H1 (cell line): ENCODE measurements around the gene FASTKD1. TPM values are rescaled to one million over a fixed set of nuclear protein-coding genes. Genes with fewer than 3 reads are reported as not detected.

Source experiments
- CTCF ChIA-PET: fragments of 300-600 bp; sonication (Branson Sonifier 250); formaldehyde crosslinking; loops from one replicate; lab custom pipeline; 2021; ENCODE audit not compliant: partially characterized antibody; lab: Charles Lee
- POLR2A ChIA-PET: fragments of 300-600 bp; sonication (Branson Sonifier 250); formaldehyde crosslinking; loops from one replicate; lab custom pipeline; 2021; ENCODE audit warnings: inconsistent platforms; ENCODE audit not compliant: partially characterized antibody; lab: Charles Lee
- DNase-seq, 2 experiments: peaks; one replicate each; pipeline versions ENCODE4 v3.0.0 to v3.0.0-alpha.2; 2010 to 2022; ENCODE audit warnings: low spot score in 2 of 2, low read depth in 1 of 2, mixed read lengths in 1 of 2
- FAIRE-seq: peaks from 2 replicates; lab custom pipeline; 2011; peaks lifted over from hg19 to GRCh38; lab: Jason Lieb, UNC
- H2AFZ ChIP-seq: 2 replicates; pipeline ENCODE4 v1.8.1; 2012; ENCODE audit warnings: low read length, inconsistent platforms
- H2AK5ac ChIP-seq: 2 replicates; pipeline ENCODE4 v1.6.1; 2013; ENCODE audit warnings: low read depth, low read length
- H2BK120ac ChIP-seq: replicated peaks from 2 replicates; pipeline ENCODE3; 2013; ENCODE audit warnings: low read depth, low read length, inconsistent platforms
- H2BK12ac ChIP-seq: 2 replicates; pipeline ENCODE4 v1.6.1; 2013; ENCODE audit warnings: low read depth, low read length
- H2BK15ac ChIP-seq: 2 replicates; pipeline ENCODE4 v1.6.1; 2013; ENCODE audit warnings: low read length
- H2BK20ac ChIP-seq: 2 replicates; pipeline ENCODE4 v1.6.1; 2013; ENCODE audit warnings: low read length
- H2BK5ac ChIP-seq: 2 replicates; pipeline ENCODE4 v1.6.1; 2013; ENCODE audit warnings: low read depth, low read length
- H3K14ac ChIP-seq: 2 replicates; pipeline ENCODE4 v1.6.1; 2013; ENCODE audit warnings: inconsistent platforms; ENCODE audit not compliant: insufficient read length
- H3K18ac ChIP-seq: 2 replicates; pipeline ENCODE4 v1.6.1; 2013; ENCODE audit warnings: low read length; ENCODE audit errors: extremely low read depth
- H3K23ac ChIP-seq: 2 replicates; pipeline ENCODE4 v1.6.1; 2013; ENCODE audit warnings: inconsistent platforms; ENCODE audit not compliant: insufficient read length
- H3K23me2 ChIP-seq: 2 replicates; pipeline ENCODE4 v1.6.1; 2013; ENCODE audit warnings: low read depth, low read length
- H3K27ac ChIP-seq: 2 replicates; pipeline ENCODE4 v1.6.1; 2011; ENCODE audit warnings: low read depth, low read length, inconsistent platforms
- H3K27me3 ChIP-seq, 4 experiments: replicated peaks in 1 of 4; 1 replicate in 1 of 4; 2 replicates in 3 of 4; pipeline versions ENCODE4 v1.6.1 to v1.8.1; 2011 to 2013; ENCODE audit warnings: low read length in 3 of 4, mild to moderate bottlenecking in 3 of 4, inconsistent platforms in 2 of 4, mixed read lengths in 2 of 4, moderate library complexity in 1 of 4; ENCODE audit not compliant: control insufficient read depth in 3 of 4, insufficient read depth in 3 of 4; ENCODE audit errors: extremely low read depth in 1 of 4
- H3K36me3 ChIP-seq, 4 experiments: 2 replicates each; pipeline versions ENCODE4 v1.6.1 to v1.8.1; 2011 to 2013; ENCODE audit warnings: mild to moderate bottlenecking in 4 of 4, low read length in 3 of 4, moderate library complexity in 2 of 4, control low read depth in 1 of 4, inconsistent platforms in 1 of 4; ENCODE audit not compliant: insufficient read depth in 4 of 4, control insufficient read depth in 2 of 4
- H3K4ac ChIP-seq: replicated peaks from 2 replicates; pipeline ENCODE3; 2013; ENCODE audit warnings: low read length, low read depth, mixed read lengths, inconsistent platforms; ENCODE audit not compliant: insufficient read length
- H3K4me1 ChIP-seq, 4 experiments: replicated peaks in 1 of 4; 1 replicate in 1 of 4; 2 replicates in 3 of 4; pipeline versions ENCODE4 v1.6.1 to v1.8.1; 2011 to 2013; ENCODE audit warnings: low read length in 3 of 4, inconsistent platforms in 2 of 4, mixed read lengths in 1 of 4; ENCODE audit not compliant: insufficient read depth in 4 of 4, control insufficient read depth in 3 of 4
- H3K4me2 ChIP-seq, 2 experiments: 2 replicates each; pipeline versions ENCODE4 v1.6.1 to v1.8.1; 2011 to 2013; ENCODE audit warnings: low read depth in 2 of 2, low read length in 2 of 2, control low read depth in 1 of 2, inconsistent platforms in 1 of 2, mild to moderate bottlenecking in 1 of 2; ENCODE audit not compliant: insufficient read depth in 1 of 2
- H3K4me3 ChIP-seq, 4 experiments: fragments of 200-600, 300-600 bp in 1 of 4; sonication (generic), shearing (Covaris generic), sonication (Bioruptor Twin) in 1 of 4; 2 replicates each; pipeline versions ENCODE4 v1.5.1 to v1.8.1; 2011 to 2016; ENCODE audit warnings: low read length in 4 of 4, low read depth in 3 of 4, control low read depth in 2 of 4, inconsistent platforms in 2 of 4, mild to moderate bottlenecking in 2 of 4, mixed read lengths in 1 of 4, moderate library complexity in 1 of 4; ENCODE audit not compliant: insufficient read depth in 2 of 4; ENCODE audit errors: extremely low read depth in 1 of 4
- H3K56ac ChIP-seq: replicated peaks from 2 replicates; pipeline ENCODE3; 2013; ENCODE audit warnings: low read depth, mild to moderate bottlenecking, mixed read lengths, low read length, inconsistent platforms; ENCODE audit not compliant: insufficient read length
- H3K79me1 ChIP-seq: 2 replicates; pipeline ENCODE4 v1.6.1; 2013; ENCODE audit warnings: low read depth, low read length, control low read depth
- H3K79me2 ChIP-seq, 2 experiments: 2 replicates each; pipeline versions ENCODE4 v1.6.1 to v1.8.1; 2012 to 2013; ENCODE audit warnings: low read length in 2 of 2, mild to moderate bottlenecking in 2 of 2, inconsistent platforms in 1 of 2; ENCODE audit not compliant: insufficient read depth in 2 of 2, control insufficient read depth in 1 of 2
- H3K9ac ChIP-seq, 4 experiments: replicated peaks in 1 of 4; 1 replicate in 1 of 4; 2 replicates in 3 of 4; pipeline versions ENCODE4 v1.6.1 to v1.8.1; 2011 to 2013; ENCODE audit warnings: low read depth in 3 of 4, low read length in 3 of 4, control low read depth in 2 of 4, mild to moderate bottlenecking in 2 of 4, moderate library complexity in 2 of 4, inconsistent platforms in 1 of 4; ENCODE audit errors: extremely low read depth in 1 of 4
- H3K9me3 ChIP-seq, 2 experiments: 2 replicates each; pipeline versions ENCODE4 v1.6.1 to v1.8.1; 2012 to 2013; ENCODE audit warnings: mild to moderate bottlenecking in 2 of 2, moderate library complexity in 2 of 2, control low read depth in 1 of 2, inconsistent platforms in 1 of 2, low read depth in 1 of 2, low read length in 1 of 2, mixed read lengths in 1 of 2; ENCODE audit not compliant: insufficient read depth in 2 of 2
- H4K20me1 ChIP-seq, 2 experiments: replicated peaks in 1 of 2; 2 replicates each; pipeline versions ENCODE3 to v1.8.1; 2011 to 2013; ENCODE audit warnings: inconsistent platforms in 2 of 2, low read length in 2 of 2, mild to moderate bottlenecking in 1 of 2; ENCODE audit not compliant: insufficient read depth in 2 of 2, control insufficient read depth in 1 of 2
- H4K5ac ChIP-seq: 2 replicates; pipeline ENCODE4 v1.6.1; 2013; ENCODE audit warnings: low read length, low read depth, mixed read lengths, inconsistent platforms; ENCODE audit not compliant: insufficient read length
- H4K8ac ChIP-seq: 2 replicates; pipeline ENCODE4 v1.8.0; 2013; ENCODE audit warnings: mild to moderate bottlenecking, moderate library complexity, low read length, inconsistent platforms; ENCODE audit not compliant: insufficient read depth; ENCODE audit errors: extremely low read depth
- H4K91ac ChIP-seq: replicated peaks from 2 replicates; pipeline ENCODE3; 2013; ENCODE audit warnings: low read length, mixed read lengths, inconsistent platforms; ENCODE audit not compliant: insufficient read length
- ATF3 ChIP-seq: IDR thresholded peaks from 2 replicates; pipeline ENCODE4 v1.6.1; 2011; ENCODE audit warnings: low read depth, mild to moderate bottlenecking, low read length; ENCODE audit not compliant: insufficient read depth
- CTCF ChIP-seq, 3 experiments: IDR thresholded peaks; 1 replicate in 2 of 3; 2 replicates in 1 of 3; pipeline versions ENCODE4 v1.5.1 to v1.6.1; 2011; ENCODE audit warnings: low read length in 3 of 3, mild to moderate bottlenecking in 3 of 3, inconsistent platforms in 2 of 3, low read depth in 1 of 3, moderate library complexity in 1 of 3; ENCODE audit not compliant: insufficient read depth in 1 of 3; ENCODE audit errors: control extremely low read depth in 1 of 3
- FOSL1 ChIP-seq: IDR thresholded peaks from 2 replicates; pipeline ENCODE4 v1.6.1; 2011; ENCODE audit warnings: mild to moderate bottlenecking, low read depth, low read length, moderate library complexity; ENCODE audit not compliant: insufficient read depth
- JUND ChIP-seq: IDR thresholded peaks from 2 replicates; pipeline ENCODE4 v1.6.1; 2011; ENCODE audit warnings: mild to moderate bottlenecking, improper control_type of control experiment, low read length
- RAD21 ChIP-seq, 2 experiments: IDR thresholded peaks in 1 of 2; conservative IDR thresholded peaks in 1 of 2; 2 replicates each; pipeline ENCODE4 v1.6.1; 2011; ENCODE audit warnings: low read depth in 2 of 2, low read length in 2 of 2, improper control_type of control experiment in 1 of 2, inconsistent platforms in 1 of 2, mild to moderate bottlenecking in 1 of 2, moderate library complexity in 1 of 2
- SIN3A ChIP-seq, 2 experiments: IDR thresholded peaks in 1 of 2; conservative IDR thresholded peaks in 1 of 2; 2 replicates each; pipeline ENCODE4 v1.6.1; 2011 to 2012; ENCODE audit warnings: low read length in 2 of 2, improper control_type of control experiment in 1 of 2, low read depth in 1 of 2, mild to moderate bottlenecking in 1 of 2
- SP2 ChIP-seq: IDR thresholded peaks from 2 replicates; pipeline ENCODE4 v1.6.1; 2012; ENCODE audit warnings: mild to moderate bottlenecking, low read length, inconsistent platforms
- TCF12 ChIP-seq: IDR thresholded peaks from 2 replicates; pipeline ENCODE4 v1.6.1; 2011; ENCODE audit warnings: low read depth, mild to moderate bottlenecking, low read length
- USF2 ChIP-seq: IDR thresholded peaks from 2 replicates; pipeline ENCODE4 v1.6.1; 2011; ENCODE audit warnings: low read length, improper control_type of control experiment
- WGBS, 2 experiments: shearing (Covaris generic) in 1 of 2; methylation state at CpG; one replicate each; pipeline versions ENCODE4 v1.1.6 to v1.1.7; 2013 to 2015; ENCODE audit warnings: low lambda C conversion rate in 2 of 2, mixed read lengths in 2 of 2, inconsistent platforms in 1 of 2, low coverage in 1 of 2, missing lambda C conversion rate in 1 of 2; ENCODE audit not compliant: insufficient replicate concordance in 2 of 2, insufficient coverage in 1 of 2, insufficient read length in 1 of 2; ENCODE audit errors: extremely low coverage in 1 of 2, missing lambda C conversion rate in 1 of 2; 5-methylcytosine and 5-hydroxymethylcytosine counted together
- polyA plus RNA-seq, 7 experiments: library from polyadenylated mRNA; depleted of rRNA in 3 of 7; stranded (reverse) in 5 of 7; unstranded in 2 of 7; fragments of >200 nt in 5 of 7; fragments of 200-250 nt in 2 of 7; gene quantifications; 1 replicate in 5 of 7; 2 replicates in 1 of 7; 4 replicates in 1 of 7; pipeline versions ENCODE4 v1.2.1 to v1.2.3, GENCODE V29; 2011 to 2013; ENCODE audit warnings: missing spikeins in 2 of 7, mixed read lengths in 2 of 7
- total RNA-seq: library from RNA; stranded (reverse); fragmentation: NEBNext Ultra II Directional; extraction: Animal tissue kit (Norgen Biotek cat#: 25700); gene quantifications from 2 replicates; pipeline ENCODE4 v1.2.1, GENCODE V29; 2021

FASTKD1 gene
- total and polyA plus RNA-seq, 2 of the 8 experiments (the other 6 are each of a cell fraction or from before 2014, with no cell fraction given) = 18.7 to 70.8 TPM

DNA sequence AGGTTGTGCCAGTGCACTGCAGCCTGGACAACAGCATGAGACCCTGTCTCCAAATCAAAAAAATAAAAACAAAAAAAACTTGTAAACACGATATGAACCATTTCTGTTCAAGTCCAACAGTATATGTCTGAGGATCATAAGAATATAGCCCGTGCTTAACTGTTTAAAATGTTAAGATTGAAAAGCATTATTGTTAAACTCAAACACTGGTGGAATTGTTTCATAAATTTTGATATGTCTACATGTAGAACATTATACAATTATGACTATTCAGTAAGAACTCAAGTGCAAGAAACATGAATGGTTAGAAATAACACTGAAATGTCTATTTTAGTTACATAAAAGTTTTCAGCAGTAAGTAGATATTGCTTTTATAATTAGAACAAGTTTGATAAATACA is 40.2 kb upstream of the FASTKD1 start:
- Histone ChIP-seq H3K79me2 (peaks cover 0 to 8% of the 10 kb centered on the region in 2 experiments; a peak in 2 of 4 replicates), H3K56ac (no peak overlapping the region), H4K8ac (no peak overlapping the region), H2AFZ (no peak overlapping the region), H2BK15ac (no peak overlapping the region), H3K18ac (no peak overlapping the region), H3K23ac (no peak overlapping the region), H3K4ac (no peak overlapping the region), H3K9me3 (no peaks in the 10 kb centered on the region; a peak in 2 of 4 replicates), H3K36me3 (peaks cover 11 to 62% (median 43%) of the 10 kb centered on the region in 4 experiments), H3K9ac (no peak overlapping the region), H2BK12ac (no peak overlapping the region), H3K23me2 (no peaks in the 10 kb centered on the region), H3K4me1 (no peaks in the 10 kb centered on the region), H2BK120ac (no peak overlapping the region), H3K4me3 (no peak overlapping the region), H3K14ac (no peak overlapping the region), H2AK5ac (no peak overlapping the region), H3K27me3 (no peaks in the 10 kb centered on the region), H3K79me1 (no peaks in the 10 kb centered on the region), H2BK5ac (no peak overlapping the region), H4K5ac (no peak overlapping the region), H2BK20ac (no peak overlapping the region), H3K27ac (no peak overlapping the region), H3K4me2 (no peak overlapping the region), H4K20me1 (peaks cover 0 to 2% of the 10 kb centered on the region in 2 experiments), H4K91ac (no peak overlapping the region)
- ChIA-PET CTCF (interaction anchor here (0.6 kb wide), 1 partner anchor 30 kb away, joined by 3 read pairs; no protein-coding TSS in a partner anchor), POLR2A (no interaction called here)
- FAIRE-seq (no peak), DNase-seq (no peak)
- 91% methylated on average over 2 of the region's 2 CpGs; no CpG with 5 or more reads in 1 of the 2 experiments for WGBS, 2 experiments
- TF ChIP-seq FOSL1 (no peak), SP2 (no peak), USF2 (no peak), TCF12 (no peak), SIN3A (conservative IDR thresholded peaks at IDR 0.05 in 1 of 2, IDR thresholded peaks at IDR 0.05 in 1 of 2; ENCODE audit: low read depth in 1 of 2, low read length in 2 of 2) (no peak), JUND (no peak), CTCF (IDR thresholded peaks at IDR 0.05; ENCODE audit: control extremely low read depth in 1 of 3, insufficient read depth in 1 of 3, low read depth in 1 of 3, low read length in 3 of 3) (no peak), RAD21 (IDR thresholded peaks at IDR 0.05 in 1 of 2, conservative IDR thresholded peaks at IDR 0.05 in 1 of 2; ENCODE audit: low read depth in 2 of 2, low read length in 2 of 2) (no peak), ATF3 (no peak)
